Measurements from ENCODE around the gene DDAH2.

DNA sequence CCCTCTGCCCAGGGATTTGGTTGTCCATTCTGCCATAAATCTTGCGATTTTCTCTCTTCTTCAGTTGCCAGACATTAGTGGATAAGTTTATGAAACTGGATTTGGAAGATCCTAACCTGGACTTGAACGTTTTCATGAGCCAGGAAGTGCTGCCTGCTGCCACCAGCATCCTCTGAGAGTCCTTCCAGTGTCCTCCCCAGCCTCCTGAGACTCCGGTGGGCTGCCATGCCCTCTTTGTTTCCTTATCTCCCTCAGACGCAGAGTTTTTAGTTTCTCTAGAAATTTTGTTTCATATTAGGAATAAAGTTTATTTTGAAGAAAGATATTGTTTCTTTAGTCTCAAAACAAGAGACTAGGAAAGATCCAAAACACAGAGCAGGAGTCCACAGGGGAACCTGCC lies 33.3 kb upstream of the DDAH2 start, which contains the start of gene SAPCD1:
- TF ChIP-seq, protein P1, sequence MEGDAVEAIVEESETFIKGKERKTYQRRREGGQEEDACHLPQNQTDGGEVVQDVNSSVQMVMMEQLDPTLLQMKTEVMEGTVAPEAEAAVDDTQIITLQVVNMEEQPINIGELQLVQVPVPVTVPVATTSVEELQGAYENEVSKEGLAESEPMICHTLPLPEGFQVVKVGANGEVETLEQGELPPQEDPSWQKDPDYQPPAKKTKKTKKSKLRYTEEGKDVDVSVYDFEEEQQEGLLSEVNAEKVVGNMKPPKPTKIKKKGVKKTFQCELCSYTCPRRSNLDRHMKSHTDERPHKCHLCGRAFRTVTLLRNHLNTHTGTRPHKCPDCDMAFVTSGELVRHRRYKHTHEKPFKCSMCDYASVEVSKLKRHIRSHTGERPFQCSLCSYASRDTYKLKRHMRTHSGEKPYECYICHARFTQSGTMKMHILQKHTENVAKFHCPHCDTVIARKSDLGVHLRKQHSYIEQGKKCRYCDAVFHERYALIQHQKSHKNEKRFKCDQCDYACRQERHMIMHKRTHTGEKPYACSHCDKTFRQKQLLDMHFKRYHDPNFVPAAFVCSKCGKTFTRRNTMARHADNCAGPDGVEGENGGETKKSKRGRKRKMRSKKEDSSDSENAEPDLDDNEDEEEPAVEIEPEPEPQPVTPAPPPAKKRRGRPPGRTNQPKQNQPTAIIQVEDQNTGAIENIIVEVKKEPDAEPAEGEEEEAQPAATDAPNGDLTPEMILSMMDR (IDR thresholded peaks at IDR 0.05), result no peak
- TF ChIP-seq POLR2A (IDR thresholded peaks at IDR 0.05), result no peak
- TF ChIP-seq EP300 (IDR thresholded peaks at IDR 0.05), result no peak

Data from stomach (tissue), 4 donors.